Activated T-cell treated with anti-CD3 and anti-CD28 coated beads, Interleukin-2, amount 50 U/mL, for 1 hour (primary cell): ENCODE measurements around the gene PARP4.
"Not testable (repeated sequence)": the region's sequence is repeated elsewhere in the genome, so short reads cannot be mapped to it uniquely, and the experiment has no call there.

Source experiments
- DNase-seq: peaks from one replicate; pipeline ENCODE4 v3.0.0-alpha.2; 2020

PARP4 gene

GRCh38 chr13:24505256-24505655 is 7.3 kb downstream of the PARP4 start:
- DNase-seq, result no peak

- DNase-seq, result no peak
Observed at GRCh38 chr13:24503379-24503696, 9.2 kb downstream of the PARP4 start.

- DNase-seq, result no peak
Observed at GRCh38 chr13:24502533-24503378, 9.8 kb downstream of the PARP4 start.

- no peak for DNase-seq
Observed at GRCh38 chr13:24500977-24501376, 11.6 kb downstream of the PARP4 start.

GRCh38 chr13:24497742-24498141 is 14.8 kb downstream of the PARP4 start:
- no peak for DNase-seq

- DNase-seq, result not testable (repeated sequence)
Observed at GRCh38 chr13:24496295-24496694, 16.3 kb downstream of the PARP4 start.

GRCh38 chr13:24495151-24495729 is 17.3 kb downstream of the PARP4 start:
- no peak for DNase-seq

- no peak for DNase-seq
Observed at GRCh38 chr13:24493356-24493755, 19.2 kb downstream of the PARP4 start.

- no peak for DNase-seq
Observed at GRCh38 chr13:24491845-24492244, 20.7 kb downstream of the PARP4 start.

- DNase-seq, result no peak
Observed at GRCh38 chr13:24489721-24490120, 22.9 kb downstream of the PARP4 start.

- not testable (repeated sequence) for DNase-seq
Observed at GRCh38 chr13:24488092-24488491, 24.5 kb downstream of the PARP4 start.

GRCh38 chr13:24486017-24486657 is 26.4 kb downstream of the PARP4 start:
- DNase-seq, result not testable (repeated sequence)

GRCh38 chr13:24473686-24474085 is 38.9 kb downstream of the PARP4 start:
- no peak for DNase-seq

- DNase-seq, result not testable (repeated sequence)
Observed at GRCh38 chr13:24472129-24472528, 40.4 kb downstream of the PARP4 start.

- no peak for DNase-seq
Observed at GRCh38 chr13:24463078-24463477, 49.5 kb downstream of the PARP4 start.

GRCh38 chr13:24460256-24460655 is 52.3 kb downstream of the PARP4 start:
- no peak for DNase-seq

GRCh38 chr13:24459726-24460125 is 52.9 kb downstream of the PARP4 start:
- DNase-seq, result no peak

- no peak for DNase-seq
Observed at GRCh38 chr13:24459234-24459633, 53.3 kb downstream of the PARP4 start.

- DNase-seq, result no peak
Observed at GRCh38 chr13:24458736-24459135, 53.8 kb downstream of the PARP4 start.

- DNase-seq, result no peak
Observed at GRCh38 chr13:24456396-24456795, 56.2 kb downstream of the PARP4 start.

GRCh38 chr13:24454056-24454455 is 58.5 kb downstream of the PARP4 start:
- DNase-seq, result no peak

- no peak for DNase-seq
Observed at GRCh38 chr13:24452044-24452443, 60.5 kb downstream of the PARP4 start.

- DNase-seq, result no peak
Observed at GRCh38 chr13:24450530-24450929, 62.0 kb downstream of the PARP4 start.

- not testable (repeated sequence) for DNase-seq
Observed at GRCh38 chr13:24444851-24445250, 67.7 kb downstream of the PARP4 start.
